ENCODE measurements around the gene FAIM2.

DNA sequence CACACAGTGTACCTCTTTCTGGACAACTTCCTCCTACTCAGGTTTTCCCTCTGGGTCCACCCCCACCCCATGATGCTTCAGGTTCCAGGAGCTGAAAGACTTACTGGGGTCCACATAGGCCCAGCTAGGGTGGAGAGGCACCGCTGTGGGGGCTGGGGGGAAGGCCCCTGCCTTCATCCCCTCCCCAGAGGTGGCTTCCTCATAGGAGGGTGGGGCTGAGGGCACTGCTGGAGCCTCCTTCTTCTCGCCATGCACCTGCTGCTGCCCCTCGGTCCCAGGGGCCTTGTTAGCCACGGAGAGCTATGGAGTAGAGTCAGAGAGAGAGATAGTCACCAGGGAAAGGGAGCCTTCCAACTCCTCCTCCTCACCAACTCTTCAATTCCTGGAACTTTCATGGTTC lies 2.7 kb downstream of the FAIM2 start:
- TF ChIP-seq POLR2A (IDR thresholded peaks at IDR 0.05): no peak
- TF ChIP-seq, protein P1, sequence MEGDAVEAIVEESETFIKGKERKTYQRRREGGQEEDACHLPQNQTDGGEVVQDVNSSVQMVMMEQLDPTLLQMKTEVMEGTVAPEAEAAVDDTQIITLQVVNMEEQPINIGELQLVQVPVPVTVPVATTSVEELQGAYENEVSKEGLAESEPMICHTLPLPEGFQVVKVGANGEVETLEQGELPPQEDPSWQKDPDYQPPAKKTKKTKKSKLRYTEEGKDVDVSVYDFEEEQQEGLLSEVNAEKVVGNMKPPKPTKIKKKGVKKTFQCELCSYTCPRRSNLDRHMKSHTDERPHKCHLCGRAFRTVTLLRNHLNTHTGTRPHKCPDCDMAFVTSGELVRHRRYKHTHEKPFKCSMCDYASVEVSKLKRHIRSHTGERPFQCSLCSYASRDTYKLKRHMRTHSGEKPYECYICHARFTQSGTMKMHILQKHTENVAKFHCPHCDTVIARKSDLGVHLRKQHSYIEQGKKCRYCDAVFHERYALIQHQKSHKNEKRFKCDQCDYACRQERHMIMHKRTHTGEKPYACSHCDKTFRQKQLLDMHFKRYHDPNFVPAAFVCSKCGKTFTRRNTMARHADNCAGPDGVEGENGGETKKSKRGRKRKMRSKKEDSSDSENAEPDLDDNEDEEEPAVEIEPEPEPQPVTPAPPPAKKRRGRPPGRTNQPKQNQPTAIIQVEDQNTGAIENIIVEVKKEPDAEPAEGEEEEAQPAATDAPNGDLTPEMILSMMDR (IDR thresholded peaks at IDR 0.05): no peak
